ENCODE measurements around the gene KAT6B. TPM values are rescaled to one million over a fixed set of nuclear protein-coding genes. Genes with fewer than 3 reads are reported as not detected.

Gene KAT6B
- total RNA-seq, 1 experiment from 2014 or later, result 21.8 TPM

- no TSS peak for BruUV-seq (replicated peaks)
- CTCF ChIA-PET, result no interaction called here
Measured at GRCh38 chr10:75018251-75018650, 191.9 kb downstream of the KAT6B start.

GRCh38 chr10:75018686-75019307 lies 192.4 kb downstream of the KAT6B start:
- H3K4me1 ChIP-seq (ENCODE audit: insufficient read depth, low read length, poor library complexity, severe bottlenecking), result peaks cover 22% of the 10 kb centered on the region
- CTCF ChIA-PET, result interaction anchor here (0.6 kb wide), 1 partner anchor 730 kb away, joined by 3 read pairs; no protein-coding TSS in a partner anchor
- DNase-seq (ENCODE audit: low spot score), result no peak
- H3K36me3 ChIP-seq (ENCODE audit: insufficient read depth, low read length, poor library complexity, severe bottlenecking), result no peaks in the 10 kb centered on the region
- TF ChIP-seq EZH2 (IDR thresholded peaks at IDR 0.05; ENCODE audit: borderline replicate concordance, low read depth, low read length, poor library complexity, severe bottlenecking) (no peak), CTCF (conservative IDR thresholded peaks at IDR 0.05; ENCODE audit: low read depth, low read length) (no peak)
- intact Hi-C loops (cut with micrococcal nuclease; ENCODE audit: unreplicated experiment), result loop anchor here (10.0 kb wide), 1 partner anchor 194 kb away; the partner anchor contains the start of gene KAT6B
- H3K9me3 ChIP-seq (ENCODE audit: low read depth, low read length, poor library complexity, severe bottlenecking), result no peaks in the 10 kb centered on the region
- POLR2A ChIA-PET (ENCODE audit: low non-redundant PET), result no interaction called here
- H3K27ac ChIP-seq (ENCODE audit: low read depth, low read length, poor library complexity, severe bottlenecking), result no peak overlapping the region
- H3K4me3 ChIP-seq (ENCODE audit: low read depth, low read length, poor library complexity, severe bottlenecking), result no peak overlapping the region
- no peaks in the 10 kb centered on the region for H3K27me3 ChIP-seq (replicated peaks; ENCODE audit: insufficient read depth, low read depth, low read length, poor library complexity)
- BruUV-seq (replicated peaks), result no TSS peak

More at GRCh38 chr10:75018251-75018650, 191.9 kb downstream of the KAT6B start:
- H3K4me3 ChIP-seq (ENCODE audit: low read depth, low read length, poor library complexity, severe bottlenecking), result no peak overlapping the region
- H3K4me1 ChIP-seq (ENCODE audit: insufficient read depth, low read length, poor library complexity, severe bottlenecking), result peaks cover 22% of the 10 kb centered on the region
- no peaks in the 10 kb centered on the region for H3K27me3 ChIP-seq (replicated peaks; ENCODE audit: insufficient read depth, low read depth, low read length, poor library complexity)
- POLR2A ChIA-PET (ENCODE audit: low non-redundant PET), result no interaction called here
- no peaks in the 10 kb centered on the region for H3K9me3 ChIP-seq (ENCODE audit: low read depth, low read length, poor library complexity, severe bottlenecking)
- H3K27ac ChIP-seq (ENCODE audit: low read depth, low read length, poor library complexity, severe bottlenecking), result no peak overlapping the region
- no peaks in the 10 kb centered on the region for H3K36me3 ChIP-seq (ENCODE audit: insufficient read depth, low read length, poor library complexity, severe bottlenecking)
- TF ChIP-seq CTCF (conservative IDR thresholded peaks at IDR 0.05; ENCODE audit: low read depth, low read length) (no peak), EZH2 (IDR thresholded peaks at IDR 0.05; ENCODE audit: borderline replicate concordance, low read depth, low read length, poor library complexity, severe bottlenecking) (no peak)
- intact Hi-C loops (cut with micrococcal nuclease; ENCODE audit: unreplicated experiment), result loop anchor here (10.0 kb wide), 1 partner anchor 193 kb away; the partner anchor contains the start of gene KAT6B
- no peak for DNase-seq (ENCODE audit: low spot score)

GRCh38 chr10:75019370-75019769 lies 193.0 kb downstream of the KAT6B start:
- Histone ChIP-seq H3K4me3 (ENCODE audit: low read depth, low read length, poor library complexity, severe bottlenecking) (no peak overlapping the region), H3K36me3 (ENCODE audit: insufficient read depth, low read length, poor library complexity, severe bottlenecking) (no peaks in the 10 kb centered on the region), H3K27ac (ENCODE audit: low read depth, low read length, poor library complexity, severe bottlenecking) (no peak overlapping the region), H3K27me3 (replicated peaks; ENCODE audit: insufficient read depth, low read depth, low read length, poor library complexity) (no peaks in the 10 kb centered on the region), H3K4me1 (ENCODE audit: insufficient read depth, low read length, poor library complexity, severe bottlenecking) (peaks cover 22% of the 10 kb centered on the region), H3K9me3 (ENCODE audit: low read depth, low read length, poor library complexity, severe bottlenecking) (no peaks in the 10 kb centered on the region)
- DNase-seq (ENCODE audit: low spot score), result peak; percentile 61
- BruUV-seq (replicated peaks), result no TSS peak
- ChIA-PET POLR2A (ENCODE audit: low non-redundant PET) (no interaction called here), CTCF (interaction anchor here (0.6 to 1.0 kb wide), 4 partner anchors 45 to 731 kb away, joined by 3 to 5 read pairs (median 4); no protein-coding TSS in a partner anchor)
- TF ChIP-seq CTCF (conservative IDR thresholded peaks at IDR 0.05; ENCODE audit: low read depth, low read length), result peak; percentile 63
- TF ChIP-seq EZH2 (IDR thresholded peaks at IDR 0.05; ENCODE audit: borderline replicate concordance, low read depth, low read length, poor library complexity, severe bottlenecking), result no peak
- intact Hi-C loops (cut with micrococcal nuclease; ENCODE audit: unreplicated experiment), result loop anchor here (10.0 kb wide), 1 partner anchor 195 kb away; the partner anchor contains the start of gene KAT6B

Measured in A673 (cell line).